ENCODE measurements around the gene ILDR2. TPM values are rescaled to one million over a fixed set of nuclear protein-coding genes. Genes with fewer than 3 reads are reported as not detected.

ILDR2 gene
- polyA plus RNA-seq, 1 of the 3 experiments (the other 2 are of a cell fraction), result 0.05 TPM

DNA sequence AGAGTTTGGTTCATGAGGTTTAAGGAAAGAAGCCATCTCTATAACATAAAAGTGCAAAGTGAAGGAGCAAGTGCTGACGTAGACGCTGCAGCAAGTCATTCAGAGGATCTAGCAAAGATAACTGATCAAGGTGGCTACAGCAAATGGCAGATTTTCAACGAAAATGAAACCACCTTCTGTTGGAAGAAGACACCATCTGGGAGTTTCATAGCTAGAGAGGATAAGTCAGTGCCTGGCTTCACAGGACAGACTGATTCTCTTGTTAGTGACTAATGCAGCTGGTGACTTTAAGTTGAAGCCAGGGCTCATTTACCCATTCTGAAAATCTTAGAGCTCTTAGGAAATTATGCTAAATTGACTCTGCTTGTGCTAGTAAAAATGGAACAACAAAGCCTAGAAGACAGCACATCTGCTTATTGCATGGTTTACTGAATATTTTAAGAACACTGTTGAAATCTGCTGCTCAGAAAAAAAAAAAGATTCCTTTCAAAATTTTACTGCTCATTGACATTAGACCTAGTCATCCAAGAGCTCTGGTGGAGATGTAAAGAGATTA lies 24.2 kb upstream of the ILDR2 start (continued):
- TF ChIP-seq SMC3 (IDR thresholded peaks at IDR 0.05; ENCODE audit: low read depth, low read length) (no peak), RAD21 (IDR thresholded peaks at IDR 0.05; ENCODE audit: low read length) (no peak), EZH2phosphoT487 (IDR thresholded peaks at IDR 0.05; ENCODE audit: borderline replicate concordance, low read depth) (no peak), POLR2AphosphoS5 (IDR thresholded peaks at IDR 0.05; ENCODE audit: low read depth, low read length) (no peak)
- TF ChIP-seq, protein P1, sequence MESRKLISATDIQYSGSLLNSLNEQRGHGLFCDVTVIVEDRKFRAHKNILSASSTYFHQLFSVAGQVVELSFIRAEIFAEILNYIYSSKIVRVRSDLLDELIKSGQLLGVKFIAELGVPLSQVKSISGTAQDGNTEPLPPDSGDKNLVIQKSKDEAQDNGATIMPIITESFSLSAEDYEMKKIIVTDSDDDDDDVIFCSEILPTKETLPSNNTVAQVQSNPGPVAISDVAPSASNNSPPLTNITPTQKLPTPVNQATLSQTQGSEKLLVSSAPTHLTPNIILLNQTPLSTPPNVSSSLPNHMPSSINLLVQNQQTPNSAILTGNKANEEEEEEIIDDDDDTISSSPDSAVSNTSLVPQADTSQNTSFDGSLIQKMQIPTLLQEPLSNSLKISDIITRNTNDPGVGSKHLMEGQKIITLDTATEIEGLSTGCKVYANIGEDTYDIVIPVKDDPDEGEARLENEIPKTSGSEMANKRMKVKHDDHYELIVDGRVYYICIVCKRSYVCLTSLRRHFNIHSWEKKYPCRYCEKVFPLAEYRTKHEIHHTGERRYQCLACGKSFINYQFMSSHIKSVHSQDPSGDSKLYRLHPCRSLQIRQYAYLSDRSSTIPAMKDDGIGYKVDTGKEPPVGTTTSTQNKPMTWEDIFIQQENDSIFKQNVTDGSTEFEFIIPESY (IDR thresholded peaks at IDR 0.05; ENCODE audit: borderline replicate concordance, low read depth), result no peak
- TF ChIP-seq, protein P2, sequence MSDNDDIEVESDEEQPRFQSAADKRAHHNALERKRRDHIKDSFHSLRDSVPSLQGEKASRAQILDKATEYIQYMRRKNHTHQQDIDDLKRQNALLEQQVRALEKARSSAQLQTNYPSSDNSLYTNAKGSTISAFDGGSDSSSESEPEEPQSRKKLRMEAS (IDR thresholded peaks at IDR 0.05; ENCODE audit: low read depth), result no peak
- TF ChIP-seq, protein P3, sequence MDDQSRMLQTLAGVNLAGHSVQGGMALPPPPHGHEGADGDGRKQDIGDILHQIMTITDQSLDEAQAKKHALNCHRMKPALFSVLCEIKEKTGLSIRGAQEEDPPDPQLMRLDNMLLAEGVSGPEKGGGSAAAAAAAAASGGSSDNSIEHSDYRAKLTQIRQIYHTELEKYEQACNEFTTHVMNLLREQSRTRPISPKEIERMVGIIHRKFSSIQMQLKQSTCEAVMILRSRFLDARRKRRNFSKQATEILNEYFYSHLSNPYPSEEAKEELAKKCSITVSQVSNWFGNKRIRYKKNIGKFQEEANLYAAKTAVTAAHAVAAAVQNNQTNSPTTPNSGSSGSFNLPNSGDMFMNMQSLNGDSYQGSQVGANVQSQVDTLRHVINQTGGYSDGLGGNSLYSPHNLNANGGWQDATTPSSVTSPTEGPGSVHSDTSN (IDR thresholded peaks at IDR 0.05), result no peak
- TF ChIP-seq, protein P4, sequence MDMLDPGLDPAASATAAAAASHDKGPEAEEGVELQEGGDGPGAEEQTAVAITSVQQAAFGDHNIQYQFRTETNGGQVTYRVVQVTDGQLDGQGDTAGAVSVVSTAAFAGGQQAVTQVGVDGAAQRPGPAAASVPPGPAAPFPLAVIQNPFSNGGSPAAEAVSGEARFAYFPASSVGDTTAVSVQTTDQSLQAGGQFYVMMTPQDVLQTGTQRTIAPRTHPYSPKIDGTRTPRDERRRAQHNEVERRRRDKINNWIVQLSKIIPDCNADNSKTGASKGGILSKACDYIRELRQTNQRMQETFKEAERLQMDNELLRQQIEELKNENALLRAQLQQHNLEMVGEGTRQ (IDR thresholded peaks at IDR 0.05; ENCODE audit: borderline replicate concordance, low read depth, low read length), result no peak

DNA sequence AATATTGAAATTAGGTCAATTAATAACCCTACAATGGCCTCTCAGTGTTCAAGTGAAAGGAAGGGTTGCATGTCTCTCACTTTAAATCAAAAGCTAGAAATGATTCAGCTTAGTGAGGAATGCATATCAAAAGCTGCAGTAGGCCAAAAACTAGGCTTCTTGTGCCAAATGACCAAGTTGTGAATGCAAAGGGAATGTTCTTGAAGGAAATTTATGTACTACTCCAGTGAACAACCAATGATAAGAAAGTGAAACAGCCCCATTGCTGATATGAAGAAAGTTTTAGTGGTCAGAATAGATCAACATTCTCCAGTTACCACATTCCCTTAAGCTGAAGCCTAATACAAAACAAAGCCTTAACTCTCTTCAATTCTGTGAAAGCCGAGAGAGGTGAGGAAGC lies 23.7 kb upstream of the ILDR2 start:
- Histone ChIP-seq H3K27me3 (ENCODE audit: insufficient read depth) (no peaks in the 10 kb centered on the region), H3K9me2 (no peaks in the 10 kb centered on the region), H2AFZ (ENCODE audit: low read depth) (no peak overlapping the region), H3K79me2 (ENCODE audit: insufficient read depth) (no peaks in the 10 kb centered on the region), H3K36me3 (replicated peaks in 1 of 2; ENCODE audit: control insufficient read depth in 1 of 2, insufficient read depth in 2 of 2, low read length in 1 of 2) (no peaks in the 10 kb centered on the region), H3K9me3 (no peaks in the 10 kb centered on the region), H3K9ac (no peak overlapping the region), H3K4me2 (no peak overlapping the region), H3K27ac (ENCODE audit: low read depth in 2 of 2, low read length in 1 of 2) (no peak overlapping the region), H3K4me1 (ENCODE audit: control insufficient read depth in 1 of 2, insufficient read depth in 2 of 2, low read depth in 1 of 2, low read length in 1 of 2) (no peaks in the 10 kb centered on the region), H3F3A (replicated peaks; ENCODE audit: insufficient read depth) (no peaks in the 10 kb centered on the region), H3K4me3 (ENCODE audit: low read depth in 2 of 2, low read length in 1 of 2) (no peak overlapping the region), H4K20me1 (ENCODE audit: insufficient read depth) (no peaks in the 10 kb centered on the region)
- POLR2A ChIA-PET, result no interaction called here
- CTCF ChIA-PET, result interaction anchor here (1.3 kb wide), 1 partner anchor 89 kb away, joined by 4 read pairs; no protein-coding TSS in a partner anchor
- WGBS (ENCODE audit: low lambda C conversion rate), result 16% methylated on average over 1 of the region's 1 CpG
- TF ChIP-seq RXRA (IDR thresholded peaks at IDR 0.05; ENCODE audit: borderline replicate concordance, low read depth) (no peak), CHD2 (IDR thresholded peaks at IDR 0.05; ENCODE audit: low read length, partially characterized antibody) (no peak), TEAD4 (IDR thresholded peaks at IDR 0.05; ENCODE audit: borderline replicate concordance, insufficient read depth) (no peak), FOXJ3 (CRISPR knock-in tag; IDR thresholded peaks at IDR 0.05) (no peak), YY1 (IDR thresholded peaks at IDR 0.05; ENCODE audit: low read depth) (no peak), JUND (IDR thresholded peaks at IDR 0.05) (no peak), EP300 (IDR thresholded peaks at IDR 0.05; ENCODE audit: borderline replicate concordance in 1 of 2, low read depth in 1 of 2, low read length in 1 of 2) (no peak), SIN3A (IDR thresholded peaks at IDR 0.05; ENCODE audit: borderline replicate concordance, low read depth, low read length) (no peak)
- TF ChIP-seq, protein P3 (IDR thresholded peaks at IDR 0.05), result no peak
- TF ChIP-seq, protein P4 (IDR thresholded peaks at IDR 0.05; ENCODE audit: borderline replicate concordance, low read depth, low read length), result no peak
- DNase-seq, result no peak
